Stimulated activated CD8-positive, alpha-beta memory T cell treated with anti-CD3 and anti-CD28 coated beads, Interleukin-4, amount 100 ng/mL, for 24 hours (primary cell): ENCODE data around the gene DDX23.
"Not testable (repeated sequence)": the region's sequence is repeated elsewhere in the genome, so short reads cannot be mapped to it uniquely, and the experiment has no call there.

Source experiments
- DNase-seq: peaks from one replicate; pipeline ENCODE4 v3.0.0-alpha.2; 2020; ENCODE audit warnings: low read depth

The DDX23 gene

DNA sequence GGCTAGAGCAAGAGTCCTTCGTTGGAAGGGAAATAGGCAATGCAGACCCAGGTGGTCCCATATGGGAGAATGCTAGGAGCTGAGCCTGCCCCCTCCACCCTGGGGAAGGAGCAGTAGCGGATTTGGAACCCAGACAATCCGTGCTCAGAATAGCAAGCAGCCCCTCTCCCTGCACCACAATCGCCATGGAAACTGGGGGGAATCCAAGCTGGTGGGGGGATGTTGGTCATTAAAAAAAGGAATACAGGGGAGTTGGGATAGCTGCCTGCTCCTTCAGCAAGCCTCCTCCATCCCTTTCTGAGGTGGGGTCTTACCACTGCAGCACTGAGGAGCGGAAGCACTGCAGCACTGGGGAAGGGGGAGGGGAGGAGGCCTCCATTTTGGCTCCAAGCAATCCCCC, 10.8 kb upstream of the DDX23 start:
- no peak for DNase-seq

- no peak for DNase-seq
Observed at GRCh38 chr12:48861111-48861510, 9.1 kb upstream of the DDX23 start.

DNA sequence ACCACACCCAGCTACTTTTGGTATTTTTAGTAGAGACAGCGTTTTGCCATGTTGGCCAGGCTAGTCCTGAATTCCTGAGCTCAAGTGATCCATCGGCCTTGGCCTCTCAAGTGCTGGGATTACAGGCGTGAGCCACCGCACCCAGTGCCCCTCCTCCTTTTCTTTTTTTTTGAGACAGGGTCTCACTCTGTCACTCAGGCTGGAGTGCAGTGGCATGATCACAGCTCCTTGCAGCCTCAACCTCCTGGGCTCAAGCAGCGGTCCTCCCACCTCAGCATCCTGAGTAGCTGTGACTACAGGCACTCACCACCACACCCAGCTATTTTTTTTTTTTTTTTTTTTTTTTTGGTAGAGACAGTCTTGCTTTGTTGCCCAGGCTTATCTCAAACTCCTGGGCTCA, 8.3 kb upstream of the DDX23 start:
- not testable (repeated sequence) for DNase-seq

- no peak for DNase-seq
Observed at GRCh38 chr12:48859607-48860006, 7.6 kb upstream of the DDX23 start.

DNA sequence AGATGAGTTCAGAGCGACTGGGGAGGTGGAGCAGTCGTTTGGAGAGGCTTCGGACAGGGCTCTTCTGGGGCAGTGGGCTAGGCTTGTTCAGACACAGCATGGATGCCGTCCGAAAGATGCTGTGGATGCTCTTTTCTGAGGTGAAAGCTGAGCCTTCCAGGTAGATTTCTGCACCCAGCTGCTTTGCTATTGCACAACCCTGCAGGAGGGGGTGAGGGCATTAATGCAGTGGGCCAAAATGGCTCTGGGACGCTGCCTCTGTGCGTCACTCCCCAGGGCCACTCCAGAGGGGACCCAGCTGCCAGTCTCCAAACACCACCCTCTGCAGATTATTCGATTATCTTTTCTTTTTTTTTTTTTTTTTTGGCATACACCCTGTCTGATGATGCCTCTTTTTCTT, 6.1 kb upstream of the DDX23 start:
- no peak for DNase-seq

DNA sequence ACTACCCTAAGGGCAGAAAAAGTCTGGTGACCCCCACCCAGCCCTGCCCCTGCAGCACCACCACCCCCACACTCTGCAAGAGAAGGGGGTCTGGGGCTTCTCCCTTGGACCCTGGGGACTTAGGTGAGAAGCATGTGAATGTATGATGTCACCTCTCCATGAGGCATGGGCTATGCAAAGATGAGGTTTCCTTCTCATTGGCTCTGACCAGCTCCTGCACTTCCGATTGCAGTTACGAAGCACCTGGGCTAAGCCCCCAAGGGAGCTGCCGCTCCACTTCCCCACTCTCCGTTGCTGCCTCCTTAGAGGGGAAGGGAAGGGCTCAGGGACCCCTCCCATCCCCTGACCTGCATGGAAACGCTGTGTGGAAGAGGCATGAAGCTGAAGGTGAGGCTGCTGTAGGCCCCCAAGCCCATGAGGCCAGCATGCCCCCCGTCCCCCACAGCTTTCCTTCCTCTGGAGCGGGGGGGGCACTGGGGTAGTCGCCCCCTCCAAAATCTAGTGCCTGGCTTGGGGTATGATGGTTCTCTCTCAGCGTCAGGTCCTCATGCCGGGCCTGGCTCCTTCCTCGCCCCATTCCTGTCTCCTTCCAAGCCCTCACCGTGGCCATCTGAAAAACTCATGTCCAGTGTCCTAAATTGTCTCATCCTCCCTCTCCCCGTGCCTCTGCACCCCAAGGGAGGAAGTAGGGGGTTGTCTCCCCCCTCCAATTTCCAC, 5.5 kb upstream of the DDX23 start:
- DNase-seq: no peak

GRCh38 chr12:48856379-48856778, 4.4 kb upstream of the DDX23 start:
- DNase-seq: no peak

DNA sequence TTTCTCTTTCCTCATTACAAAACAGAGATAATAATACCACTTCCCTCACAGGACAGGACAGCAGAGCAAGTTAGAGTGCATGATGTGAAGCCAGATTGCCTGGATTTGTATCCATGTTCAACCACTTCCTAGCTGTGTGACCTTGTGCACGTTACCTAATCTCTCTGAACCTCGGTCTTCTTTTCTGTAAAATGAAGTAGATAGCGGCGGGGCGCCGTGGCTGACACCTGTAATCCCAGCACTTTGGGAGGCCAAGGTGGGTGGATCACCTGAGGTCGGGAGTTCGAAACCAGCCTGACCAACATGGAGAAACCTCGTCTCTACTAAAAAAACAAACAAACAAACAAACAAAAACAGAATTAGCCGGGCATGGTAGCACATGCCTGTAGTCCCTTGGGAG, 3.0 kb upstream of the DDX23 start:
- not testable (repeated sequence) for DNase-seq

GRCh38 chr12:48854488-48854887, 2.5 kb upstream of the DDX23 start:
- DNase-seq: no peak

DNA sequence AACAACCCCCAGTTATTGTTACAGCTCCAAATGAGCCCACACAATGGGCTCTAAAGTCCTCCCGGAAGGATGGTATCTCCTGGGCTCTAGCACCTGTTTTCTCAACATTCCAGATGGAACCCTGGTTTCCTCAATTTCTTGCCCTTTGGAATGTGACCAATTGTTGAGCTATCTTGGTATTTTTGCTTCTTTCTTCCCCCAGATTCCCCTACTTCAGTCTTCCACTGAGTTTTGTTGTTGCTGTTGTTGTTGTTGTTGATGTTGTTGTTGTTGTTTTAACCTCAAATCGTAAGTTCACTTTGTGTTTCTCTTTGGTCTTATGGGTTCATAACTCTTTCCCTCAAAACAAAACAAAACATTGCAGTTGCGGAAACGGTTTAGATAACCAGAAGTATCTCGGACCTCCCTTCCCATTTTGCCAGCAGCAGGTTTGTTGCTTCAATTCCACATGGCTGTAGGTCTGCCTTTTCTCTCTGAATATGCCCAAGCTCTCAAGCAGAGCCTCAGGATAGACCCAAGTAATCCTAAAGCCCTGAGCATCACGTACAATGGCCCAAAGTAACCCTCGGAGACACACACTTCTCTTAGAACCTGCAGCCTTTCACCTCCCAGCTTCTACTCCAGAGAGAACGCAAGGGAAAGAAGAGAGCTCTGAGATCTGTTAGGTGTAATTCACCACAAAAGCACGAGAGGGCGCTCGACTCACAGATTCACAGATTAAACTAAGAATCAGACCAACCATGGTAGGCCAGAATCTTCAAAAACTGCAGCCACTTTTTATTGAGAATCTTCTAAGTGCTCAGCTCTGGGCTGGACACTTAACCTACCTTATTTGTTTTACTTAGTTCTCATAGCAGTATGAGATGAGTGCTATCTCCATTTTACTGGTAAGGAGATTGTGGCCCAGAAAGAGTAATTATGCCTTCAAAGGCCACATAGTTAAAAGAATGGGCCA, 1.0 kb upstream of the DDX23 start:
- peak; percentile 71 for DNase-seq

DNA sequence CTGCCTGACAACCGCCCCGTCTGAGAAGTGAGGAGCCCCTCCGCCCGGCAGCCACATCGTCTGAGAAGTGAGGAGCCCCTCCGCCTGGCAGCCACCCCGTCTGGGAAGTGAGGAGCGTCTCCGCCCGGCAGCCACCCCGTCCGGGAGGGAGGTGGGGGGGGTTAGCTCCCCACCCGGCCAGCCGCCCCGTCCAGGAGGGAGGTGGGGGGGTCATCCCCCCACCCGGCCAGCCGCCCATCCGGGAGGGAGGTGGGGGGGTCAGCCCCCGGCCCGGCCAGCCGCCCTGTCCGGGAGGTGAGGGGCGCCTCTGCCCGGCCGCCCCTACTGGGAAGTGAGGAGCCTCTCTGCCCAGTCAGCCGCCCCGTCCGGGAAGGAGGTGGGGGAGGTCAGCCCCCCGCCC, 9.9 kb downstream of the DDX23 start:
- DNase-seq: not testable (repeated sequence)

DNA sequence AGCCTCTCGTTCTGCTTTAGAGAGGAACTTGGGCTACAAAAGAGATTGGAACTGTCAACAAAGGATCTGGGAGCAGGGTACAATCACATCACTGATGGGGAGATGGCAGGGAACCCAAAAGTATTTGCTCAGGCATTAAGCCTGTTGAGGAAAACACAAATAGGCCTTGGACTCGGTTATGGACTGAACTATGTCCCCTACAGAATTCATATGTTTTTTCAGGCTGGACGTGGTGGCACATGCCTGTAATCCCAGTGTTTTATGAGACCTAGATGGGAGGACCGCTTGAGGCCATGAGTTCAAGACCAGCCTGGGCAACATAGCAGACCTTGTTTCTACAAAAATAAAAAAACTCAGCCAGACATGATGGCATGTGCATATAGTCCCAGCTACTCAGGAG, 13.9 kb downstream of the DDX23 start:
- DNase-seq: no peak

DNA sequence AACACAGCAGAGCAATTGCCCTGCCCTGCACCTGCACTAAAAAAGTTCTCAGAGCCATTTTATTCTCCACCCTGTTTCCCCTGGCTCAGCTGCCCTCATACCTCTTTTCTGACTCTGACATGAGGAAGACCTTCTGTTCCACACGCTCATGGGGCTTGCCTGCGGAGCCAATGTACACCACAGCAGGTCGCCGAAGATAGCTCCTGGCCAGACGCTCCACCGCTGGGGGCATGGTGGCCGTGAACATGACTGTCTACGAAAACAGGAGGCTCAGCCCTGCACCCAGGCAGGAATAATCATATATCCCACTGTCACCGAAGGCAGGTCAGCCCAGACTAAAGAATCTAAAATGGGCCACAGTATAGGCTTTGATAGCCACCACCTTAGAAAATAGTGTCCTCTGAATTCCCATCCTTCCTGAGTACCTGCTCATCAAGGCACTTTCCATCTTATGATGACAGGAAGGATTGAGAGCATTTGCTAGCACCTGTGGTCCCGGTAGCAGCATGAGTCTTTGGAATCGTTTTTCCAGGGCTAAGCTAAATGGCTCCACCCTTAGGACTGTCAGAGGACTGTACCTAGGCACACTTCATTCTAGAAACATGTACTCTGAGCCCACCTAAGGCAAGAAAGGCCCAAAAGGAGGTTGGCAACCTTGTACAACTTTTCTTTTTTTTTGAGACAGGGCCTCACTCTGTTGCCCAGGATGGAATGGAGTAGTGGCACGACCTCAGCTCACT, 19.5 kb downstream of the DDX23 start:
- DNase-seq: no peak

DNA sequence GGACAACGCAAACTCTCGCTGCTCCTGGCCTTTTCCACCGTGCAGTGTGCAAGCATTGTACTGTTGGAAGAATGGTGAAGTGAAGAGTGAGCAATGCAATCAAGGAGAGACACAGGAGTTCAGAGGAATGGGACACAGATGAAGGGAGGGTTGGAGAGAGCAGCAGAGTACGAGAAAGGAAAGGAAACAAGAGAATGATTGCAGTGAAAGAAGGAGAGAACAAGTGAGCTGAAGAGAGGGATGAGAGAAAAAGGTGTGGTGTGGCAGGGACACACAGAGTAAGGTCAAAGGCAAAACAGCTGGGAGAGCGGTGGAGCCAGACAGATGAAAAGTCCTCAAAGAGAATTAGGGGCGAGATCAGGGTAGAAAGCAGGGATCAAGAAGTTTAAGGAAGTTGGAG, 20.7 kb downstream of the DDX23 start:
- no peak for DNase-seq

DNA sequence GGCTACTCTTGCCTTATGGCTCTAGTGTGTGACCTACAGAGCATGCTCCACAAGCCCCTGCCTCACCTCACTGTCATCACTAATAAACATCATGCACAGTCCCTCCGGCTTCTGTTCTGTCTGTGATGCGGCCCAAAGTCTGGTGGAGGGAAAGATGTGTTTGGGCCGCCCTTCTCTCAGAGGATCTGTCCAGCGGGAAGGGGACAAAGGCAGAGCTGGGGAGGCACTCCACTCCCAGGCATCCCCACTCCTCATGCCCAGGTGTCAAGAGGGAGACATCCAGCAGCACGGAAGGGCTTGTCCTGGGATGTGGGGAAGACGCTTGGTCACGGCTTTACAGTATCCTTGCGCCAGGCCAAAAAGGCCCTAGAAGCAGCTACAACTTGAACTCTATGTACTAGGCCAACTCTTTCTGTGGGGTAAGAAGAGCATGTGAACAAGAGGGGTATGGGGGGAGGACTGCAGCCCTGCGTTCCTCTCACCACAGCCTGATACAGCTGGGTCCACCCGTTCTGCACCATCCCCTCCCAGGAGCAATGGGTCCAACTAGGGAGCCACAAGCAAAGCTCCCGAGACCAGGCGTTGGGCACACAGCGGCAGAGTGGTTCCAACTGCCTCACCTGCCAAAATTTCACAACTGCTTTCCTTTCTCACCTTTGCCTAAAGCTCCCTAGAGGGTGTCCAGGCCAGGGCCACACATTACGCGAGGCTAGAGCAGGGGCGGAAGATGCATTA, 23.0 kb downstream of the DDX23 start:
- DNase-seq: no peak

- no peak for DNase-seq
Observed at GRCh38 chr12:48828293-48828692, 23.7 kb downstream of the DDX23 start.

DNA sequence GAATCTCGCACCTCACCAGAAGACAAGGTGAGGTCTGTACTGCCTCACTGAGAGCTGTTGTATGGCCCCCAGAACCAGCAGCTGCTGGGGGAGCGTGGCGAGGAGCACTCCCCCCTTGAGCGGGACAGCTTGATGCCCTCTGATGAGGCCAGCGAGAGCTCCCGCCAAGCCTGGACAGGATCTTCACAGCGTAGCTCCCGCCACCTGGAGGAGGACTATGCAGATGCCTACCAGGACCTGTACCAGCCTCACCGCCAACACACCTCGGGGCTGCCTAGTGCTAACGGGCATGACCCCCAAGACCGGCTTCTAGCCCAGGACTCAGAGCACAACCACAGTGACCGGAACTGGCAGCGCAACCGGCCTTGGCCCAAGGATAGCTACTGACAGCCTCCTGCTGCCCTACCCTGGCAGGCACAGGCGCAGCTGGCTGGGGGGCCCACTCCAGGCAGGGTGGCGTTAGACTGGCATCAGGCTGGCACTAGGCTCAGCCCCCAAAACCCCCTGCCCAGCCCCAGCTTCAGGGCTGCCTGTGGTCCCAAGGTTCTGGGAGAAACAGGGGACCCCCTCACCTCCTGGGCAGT, 24.4 kb downstream of the DDX23 start:
- DNase-seq: no peak

DNA sequence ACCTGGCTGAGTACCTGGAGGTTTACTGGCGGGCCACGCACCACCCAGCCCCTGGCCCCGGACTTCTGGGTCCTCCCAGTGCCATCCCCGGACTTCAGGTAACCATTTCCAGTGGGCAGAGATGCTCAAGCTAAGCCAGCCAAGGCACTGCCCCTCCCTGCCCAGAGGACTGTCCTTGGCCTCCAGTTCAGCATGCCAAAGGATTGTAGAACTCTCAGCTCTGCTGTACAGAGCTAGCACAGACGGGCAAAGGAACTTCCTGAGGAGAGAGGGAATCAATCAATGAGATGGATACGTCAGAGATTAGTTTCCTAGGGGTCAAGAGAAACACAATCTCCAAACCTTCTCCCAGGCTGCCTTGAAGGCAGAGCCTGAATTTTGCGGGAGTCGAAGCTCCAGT, 24.9 kb downstream of the DDX23 start:
- no peak for DNase-seq

GRCh38 chr12:48826209-48826855, 25.6 kb downstream of the DDX23 start:
- no peak for DNase-seq

DNA sequence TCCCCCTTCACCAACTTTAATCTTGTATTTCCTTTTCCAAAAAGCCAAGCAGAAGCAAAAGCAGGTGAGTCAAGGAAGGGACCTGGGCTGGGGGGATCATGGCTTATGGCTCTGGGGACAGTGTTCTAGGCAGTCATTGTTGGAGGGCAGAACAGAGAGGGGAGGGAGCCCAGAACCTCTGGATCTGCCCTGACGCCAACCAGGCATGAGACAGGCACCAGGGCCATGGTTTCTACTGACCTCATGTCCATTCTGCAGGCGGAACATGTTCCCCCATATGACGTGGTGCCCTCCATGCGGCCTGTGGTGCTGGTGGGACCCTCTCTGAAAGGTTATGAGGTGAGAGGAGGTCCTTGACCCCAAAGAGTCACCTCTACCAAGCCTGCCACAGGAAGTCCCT, 27.1 kb downstream of the DDX23 start:
- DNase-seq: no peak

DNA sequence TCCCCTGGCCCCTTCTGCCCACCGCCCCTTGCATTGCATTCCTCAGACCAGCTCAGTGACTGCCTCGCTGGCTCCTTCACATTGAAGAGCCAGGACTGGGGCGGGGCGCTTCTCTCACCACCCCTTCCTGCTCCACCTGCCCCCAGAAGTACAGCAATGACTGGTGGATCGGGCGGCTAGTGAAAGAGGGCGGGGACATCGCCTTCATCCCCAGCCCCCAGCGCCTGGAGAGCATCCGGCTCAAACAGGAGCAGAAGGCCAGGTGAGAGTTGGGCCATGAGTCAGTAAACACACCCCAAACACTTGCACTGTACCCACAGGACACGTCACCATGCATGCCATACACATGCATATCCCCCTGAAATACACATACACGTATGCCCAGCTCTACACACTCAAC, 27.9 kb downstream of the DDX23 start:
- no peak for DNase-seq
